ENCODE results near the gene BAZ2B.

BAZ2B gene

GRCh38 chr2:159616286-159616701 lies at the start of gene BAZ2B:
TSS of gene BAZ2B (minus strand) at chr2:159616548. CDS start at chr2:159478719, 137,829 bp downstream.
- no peaks in the 10 kb centered on the region for H3K27me3 ChIP-seq (ENCODE audit: control insufficient read depth in 1 of 2, insufficient read depth in 2 of 2, low read length in 2 of 2)
- H3K36me3 ChIP-seq (ENCODE audit: control insufficient read depth in 1 of 2, insufficient read depth in 2 of 2, low read length in 2 of 2) = no peaks in the 10 kb centered on the region
- peak within 1 kb of the TSS; percentile 98 for H3K27ac ChIP-seq (ENCODE audit: low read depth, low read length)
- no peaks in the 10 kb centered on the region for H3K9me3 ChIP-seq (ENCODE audit: control insufficient read depth in 1 of 2, low read length in 2 of 2)
- H3K4me1 ChIP-seq (ENCODE audit: control insufficient read depth in 1 of 2, insufficient read depth in 2 of 2, low read length in 2 of 2) = peaks cover 0 to 18% of the 10 kb centered on the region in 2 donors
- peak within 1 kb of the TSS; percentile 86 to 90 for H3K9ac ChIP-seq (ENCODE audit: low read depth in 1 of 2, low read length in 2 of 2)
- H3K4me3 ChIP-seq (ENCODE audit: low read depth in 1 of 2, low read length in 2 of 2) = peak within 1 kb of the TSS; percentile 74 to 85

- no peak overlapping the region for H3K4me3 ChIP-seq (ENCODE audit: low read depth in 1 of 2, low read length in 2 of 2)
- H3K9me3 ChIP-seq (ENCODE audit: control insufficient read depth in 1 of 2, low read length in 2 of 2) = no peaks in the 10 kb centered on the region
- H3K27ac ChIP-seq (ENCODE audit: low read depth, low read length) = no peak overlapping the region
- H3K4me1 ChIP-seq (ENCODE audit: control insufficient read depth in 1 of 2, insufficient read depth in 2 of 2, low read length in 2 of 2) = no peaks in the 10 kb centered on the region
- H3K36me3 ChIP-seq (ENCODE audit: control insufficient read depth in 1 of 2, insufficient read depth in 2 of 2, low read length in 2 of 2) = no peaks in the 10 kb centered on the region
- no peaks in the 10 kb centered on the region for H3K27me3 ChIP-seq (ENCODE audit: control insufficient read depth in 1 of 2, insufficient read depth in 2 of 2, low read length in 2 of 2)
- no peak overlapping the region for H3K9ac ChIP-seq (ENCODE audit: low read depth in 1 of 2, low read length in 2 of 2)
These were observed 44.9 kb upstream of the BAZ2B start for GRCh38 chr2:159661286-159661685.

GRCh38 chr2:159658881-159659873 lies 42.8 kb upstream of the BAZ2B start:
- Histone ChIP-seq H3K27me3 (ENCODE audit: control insufficient read depth in 1 of 2, insufficient read depth in 2 of 2, low read length in 2 of 2) (no peaks in the 10 kb centered on the region), H3K27ac (ENCODE audit: low read depth, low read length) (no peak overlapping the region), H3K9me3 (ENCODE audit: control insufficient read depth in 1 of 2, low read length in 2 of 2) (no peaks in the 10 kb centered on the region), H3K4me1 (ENCODE audit: control insufficient read depth in 1 of 2, insufficient read depth in 2 of 2, low read length in 2 of 2) (no peaks in the 10 kb centered on the region), H3K4me3 (ENCODE audit: low read depth in 1 of 2, low read length in 2 of 2) (no peak overlapping the region), H3K36me3 (ENCODE audit: control insufficient read depth in 1 of 2, insufficient read depth in 2 of 2, low read length in 2 of 2) (no peaks in the 10 kb centered on the region), H3K9ac (ENCODE audit: low read depth in 1 of 2, low read length in 2 of 2) (no peak overlapping the region)

- H3K36me3 ChIP-seq (ENCODE audit: control insufficient read depth in 1 of 2, insufficient read depth in 2 of 2, low read length in 2 of 2) = no peaks in the 10 kb centered on the region
- H3K4me1 ChIP-seq (ENCODE audit: control insufficient read depth in 1 of 2, insufficient read depth in 2 of 2, low read length in 2 of 2) = no peaks in the 10 kb centered on the region
- H3K9ac ChIP-seq (ENCODE audit: low read depth in 1 of 2, low read length in 2 of 2) = no peak overlapping the region
- H3K9me3 ChIP-seq (ENCODE audit: control insufficient read depth in 1 of 2, low read length in 2 of 2) = no peaks in the 10 kb centered on the region
- H3K27ac ChIP-seq (ENCODE audit: low read depth, low read length) = no peak overlapping the region
- no peaks in the 10 kb centered on the region for H3K27me3 ChIP-seq (ENCODE audit: control insufficient read depth in 1 of 2, insufficient read depth in 2 of 2, low read length in 2 of 2)
- no peak overlapping the region for H3K4me3 ChIP-seq (ENCODE audit: low read depth in 1 of 2, low read length in 2 of 2)
These were observed 37.6 kb upstream of the BAZ2B start for GRCh38 chr2:159653962-159654361.

- Histone ChIP-seq H3K4me1 (ENCODE audit: control insufficient read depth in 1 of 2, insufficient read depth in 2 of 2, low read length in 2 of 2) (no peaks in the 10 kb centered on the region), H3K27me3 (ENCODE audit: control insufficient read depth in 1 of 2, insufficient read depth in 2 of 2, low read length in 2 of 2) (no peaks in the 10 kb centered on the region), H3K9ac (ENCODE audit: low read depth in 1 of 2, low read length in 2 of 2) (no peak overlapping the region), H3K4me3 (ENCODE audit: low read depth in 1 of 2, low read length in 2 of 2) (no peak overlapping the region), H3K36me3 (ENCODE audit: control insufficient read depth in 1 of 2, insufficient read depth in 2 of 2, low read length in 2 of 2) (no peaks in the 10 kb centered on the region), H3K9me3 (ENCODE audit: control insufficient read depth in 1 of 2, low read length in 2 of 2) (no peaks in the 10 kb centered on the region), H3K27ac (ENCODE audit: low read depth, low read length) (no peak overlapping the region)
These were observed 35.5 kb upstream of the BAZ2B start for GRCh38 chr2:159651884-159652283.

GRCh38 chr2:159650574-159650973 lies 34.2 kb upstream of the BAZ2B start:
- H3K27ac ChIP-seq (ENCODE audit: low read depth, low read length) = no peak overlapping the region
- H3K27me3 ChIP-seq (ENCODE audit: control insufficient read depth in 1 of 2, insufficient read depth in 2 of 2, low read length in 2 of 2) = no peaks in the 10 kb centered on the region
- H3K4me1 ChIP-seq (ENCODE audit: control insufficient read depth in 1 of 2, insufficient read depth in 2 of 2, low read length in 2 of 2) = no peaks in the 10 kb centered on the region
- no peak overlapping the region for H3K9ac ChIP-seq (ENCODE audit: low read depth in 1 of 2, low read length in 2 of 2)
- no peaks in the 10 kb centered on the region for H3K9me3 ChIP-seq (ENCODE audit: control insufficient read depth in 1 of 2, low read length in 2 of 2)
- no peak overlapping the region for H3K4me3 ChIP-seq (ENCODE audit: low read depth in 1 of 2, low read length in 2 of 2)
- no peaks in the 10 kb centered on the region for H3K36me3 ChIP-seq (ENCODE audit: control insufficient read depth in 1 of 2, insufficient read depth in 2 of 2, low read length in 2 of 2)

GRCh38 chr2:159648643-159649042 lies 32.3 kb upstream of the BAZ2B start:
- Histone ChIP-seq H3K9me3 (ENCODE audit: control insufficient read depth in 1 of 2, low read length in 2 of 2) (no peaks in the 10 kb centered on the region), H3K9ac (ENCODE audit: low read depth in 1 of 2, low read length in 2 of 2) (no peak overlapping the region), H3K27ac (ENCODE audit: low read depth, low read length) (no peak overlapping the region), H3K4me1 (ENCODE audit: control insufficient read depth in 1 of 2, insufficient read depth in 2 of 2, low read length in 2 of 2) (no peaks in the 10 kb centered on the region), H3K36me3 (ENCODE audit: control insufficient read depth in 1 of 2, insufficient read depth in 2 of 2, low read length in 2 of 2) (no peaks in the 10 kb centered on the region), H3K4me3 (ENCODE audit: low read depth in 1 of 2, low read length in 2 of 2) (no peak overlapping the region), H3K27me3 (ENCODE audit: control insufficient read depth in 1 of 2, insufficient read depth in 2 of 2, low read length in 2 of 2) (no peaks in the 10 kb centered on the region)

- Histone ChIP-seq H3K36me3 (ENCODE audit: control insufficient read depth in 1 of 2, insufficient read depth in 2 of 2, low read length in 2 of 2) (no peaks in the 10 kb centered on the region), H3K9ac (ENCODE audit: low read depth in 1 of 2, low read length in 2 of 2) (no peak overlapping the region), H3K27ac (ENCODE audit: low read depth, low read length) (no peak overlapping the region), H3K4me3 (ENCODE audit: low read depth in 1 of 2, low read length in 2 of 2) (no peak overlapping the region), H3K9me3 (ENCODE audit: control insufficient read depth in 1 of 2, low read length in 2 of 2) (no peaks in the 10 kb centered on the region), H3K4me1 (ENCODE audit: control insufficient read depth in 1 of 2, insufficient read depth in 2 of 2, low read length in 2 of 2) (no peaks in the 10 kb centered on the region), H3K27me3 (ENCODE audit: control insufficient read depth in 1 of 2, insufficient read depth in 2 of 2, low read length in 2 of 2) (no peaks in the 10 kb centered on the region)
These were observed 31.3 kb upstream of the BAZ2B start for GRCh38 chr2:159647667-159648066.

- Histone ChIP-seq H3K4me1 (ENCODE audit: control insufficient read depth in 1 of 2, insufficient read depth in 2 of 2, low read length in 2 of 2) (no peaks in the 10 kb centered on the region), H3K9ac (ENCODE audit: low read depth in 1 of 2, low read length in 2 of 2) (no peak overlapping the region), H3K27me3 (ENCODE audit: control insufficient read depth in 1 of 2, insufficient read depth in 2 of 2, low read length in 2 of 2) (no peaks in the 10 kb centered on the region), H3K9me3 (ENCODE audit: control insufficient read depth in 1 of 2, low read length in 2 of 2) (peaks cover 0 to 3% of the 10 kb centered on the region in 2 donors), H3K4me3 (ENCODE audit: low read depth in 1 of 2, low read length in 2 of 2) (no peak overlapping the region), H3K27ac (ENCODE audit: low read depth, low read length) (no peak overlapping the region), H3K36me3 (ENCODE audit: control insufficient read depth in 1 of 2, insufficient read depth in 2 of 2, low read length in 2 of 2) (no peaks in the 10 kb centered on the region)
These were observed 23.8 kb upstream of the BAZ2B start for GRCh38 chr2:159640176-159640575.

GRCh38 chr2:159639712-159640111 lies 23.4 kb upstream of the BAZ2B start:
- Histone ChIP-seq H3K9me3 (ENCODE audit: control insufficient read depth in 1 of 2, low read length in 2 of 2) (peaks cover 0 to 3% of the 10 kb centered on the region in 2 donors), H3K27me3 (ENCODE audit: control insufficient read depth in 1 of 2, insufficient read depth in 2 of 2, low read length in 2 of 2) (no peaks in the 10 kb centered on the region), H3K9ac (ENCODE audit: low read depth in 1 of 2, low read length in 2 of 2) (no peak overlapping the region), H3K4me1 (ENCODE audit: control insufficient read depth in 1 of 2, insufficient read depth in 2 of 2, low read length in 2 of 2) (no peaks in the 10 kb centered on the region), H3K36me3 (ENCODE audit: control insufficient read depth in 1 of 2, insufficient read depth in 2 of 2, low read length in 2 of 2) (no peaks in the 10 kb centered on the region), H3K4me3 (ENCODE audit: low read depth in 1 of 2, low read length in 2 of 2) (no peak overlapping the region), H3K27ac (ENCODE audit: low read depth, low read length) (no peak overlapping the region)

Measured in duodenal mucosa (tissue), 2 donors.